ENCODE measurements around the gene PIK3R1.

PIK3R1 gene

GRCh38 chr5:68303038-68303738 is 87.6 kb downstream of the PIK3R1 start:
- H3K27me3 ChIP-seq = no peaks in the 10 kb centered on the region
- no peak overlapping the region for H3K27ac ChIP-seq
- TF ChIP-seq, protein P1, sequence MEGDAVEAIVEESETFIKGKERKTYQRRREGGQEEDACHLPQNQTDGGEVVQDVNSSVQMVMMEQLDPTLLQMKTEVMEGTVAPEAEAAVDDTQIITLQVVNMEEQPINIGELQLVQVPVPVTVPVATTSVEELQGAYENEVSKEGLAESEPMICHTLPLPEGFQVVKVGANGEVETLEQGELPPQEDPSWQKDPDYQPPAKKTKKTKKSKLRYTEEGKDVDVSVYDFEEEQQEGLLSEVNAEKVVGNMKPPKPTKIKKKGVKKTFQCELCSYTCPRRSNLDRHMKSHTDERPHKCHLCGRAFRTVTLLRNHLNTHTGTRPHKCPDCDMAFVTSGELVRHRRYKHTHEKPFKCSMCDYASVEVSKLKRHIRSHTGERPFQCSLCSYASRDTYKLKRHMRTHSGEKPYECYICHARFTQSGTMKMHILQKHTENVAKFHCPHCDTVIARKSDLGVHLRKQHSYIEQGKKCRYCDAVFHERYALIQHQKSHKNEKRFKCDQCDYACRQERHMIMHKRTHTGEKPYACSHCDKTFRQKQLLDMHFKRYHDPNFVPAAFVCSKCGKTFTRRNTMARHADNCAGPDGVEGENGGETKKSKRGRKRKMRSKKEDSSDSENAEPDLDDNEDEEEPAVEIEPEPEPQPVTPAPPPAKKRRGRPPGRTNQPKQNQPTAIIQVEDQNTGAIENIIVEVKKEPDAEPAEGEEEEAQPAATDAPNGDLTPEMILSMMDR (IDR thresholded peaks at IDR 0.05) = no peak
- no peak overlapping the region for H3K4me3 ChIP-seq (ENCODE audit: low read depth in 1 of 2, low read length in 1 of 2)
- H3K36me3 ChIP-seq = peaks cover 34% of the 10 kb centered on the region
- no peaks in the 10 kb centered on the region for H3K4me1 ChIP-seq (ENCODE audit: control insufficient read depth in 1 of 2, insufficient read depth in 1 of 2, low read depth in 1 of 2, low read length in 1 of 2)
- no peaks in the 10 kb centered on the region for H3K9me3 ChIP-seq

DNA sequence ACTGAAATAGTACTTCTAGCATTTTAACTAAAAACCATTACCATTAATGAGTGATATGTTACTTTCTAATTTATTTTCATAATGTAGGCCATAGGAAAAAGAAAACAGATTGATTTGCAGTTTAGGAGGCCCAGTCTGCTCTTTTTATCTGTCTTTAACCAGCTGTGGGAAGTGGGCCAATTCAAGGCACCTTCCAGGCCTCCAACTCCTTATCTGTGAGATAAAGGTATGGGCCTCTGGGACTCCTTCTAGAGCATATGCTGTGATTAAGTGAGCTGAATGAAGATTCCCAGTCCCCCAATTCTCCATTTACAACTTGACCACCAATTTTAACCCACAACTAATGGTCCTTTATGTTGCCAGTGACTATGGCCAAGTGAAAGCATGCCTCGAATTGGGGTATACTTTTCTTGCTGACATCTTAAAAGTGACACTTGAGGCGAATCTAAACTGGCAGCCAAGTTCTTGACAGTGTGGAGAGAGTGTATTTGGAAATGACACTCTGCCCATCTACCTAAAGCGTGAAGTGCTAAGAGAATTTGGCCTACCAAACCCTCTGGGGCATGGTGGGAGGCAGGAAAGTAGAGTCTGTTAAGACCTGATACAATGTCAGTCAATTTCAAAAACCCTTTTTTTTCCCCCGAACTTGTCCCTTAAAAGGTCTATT is 88.3 kb downstream of the PIK3R1 start:
- TF ChIP-seq, protein P1 (IDR thresholded peaks at IDR 0.05) = no peak
- Histone ChIP-seq H3K27ac (no peak overlapping the region), H3K4me1 (ENCODE audit: control insufficient read depth in 1 of 2, insufficient read depth in 1 of 2, low read depth in 1 of 2, low read length in 1 of 2) (no peaks in the 10 kb centered on the region), H3K9me3 (no peaks in the 10 kb centered on the region), H3K36me3 (peaks cover 27% of the 10 kb centered on the region), H3K4me3 (ENCODE audit: low read depth in 1 of 2, low read length in 1 of 2) (no peak overlapping the region), H3K27me3 (no peaks in the 10 kb centered on the region)

GRCh38 chr5:68304421-68305052 is 89.0 kb downstream of the PIK3R1 start:
- no peak overlapping the region for H3K27ac ChIP-seq
- H3K9me3 ChIP-seq = no peaks in the 10 kb centered on the region
- TF ChIP-seq, protein P1 (IDR thresholded peaks at IDR 0.05) = no peak
- no peaks in the 10 kb centered on the region for H3K27me3 ChIP-seq
- peaks cover 21% of the 10 kb centered on the region for H3K36me3 ChIP-seq
- H3K4me1 ChIP-seq (ENCODE audit: control insufficient read depth in 1 of 2, insufficient read depth in 1 of 2, low read depth in 1 of 2, low read length in 1 of 2) = no peaks in the 10 kb centered on the region
- H3K4me3 ChIP-seq (ENCODE audit: low read depth in 1 of 2, low read length in 1 of 2) = no peak overlapping the region

DNA sequence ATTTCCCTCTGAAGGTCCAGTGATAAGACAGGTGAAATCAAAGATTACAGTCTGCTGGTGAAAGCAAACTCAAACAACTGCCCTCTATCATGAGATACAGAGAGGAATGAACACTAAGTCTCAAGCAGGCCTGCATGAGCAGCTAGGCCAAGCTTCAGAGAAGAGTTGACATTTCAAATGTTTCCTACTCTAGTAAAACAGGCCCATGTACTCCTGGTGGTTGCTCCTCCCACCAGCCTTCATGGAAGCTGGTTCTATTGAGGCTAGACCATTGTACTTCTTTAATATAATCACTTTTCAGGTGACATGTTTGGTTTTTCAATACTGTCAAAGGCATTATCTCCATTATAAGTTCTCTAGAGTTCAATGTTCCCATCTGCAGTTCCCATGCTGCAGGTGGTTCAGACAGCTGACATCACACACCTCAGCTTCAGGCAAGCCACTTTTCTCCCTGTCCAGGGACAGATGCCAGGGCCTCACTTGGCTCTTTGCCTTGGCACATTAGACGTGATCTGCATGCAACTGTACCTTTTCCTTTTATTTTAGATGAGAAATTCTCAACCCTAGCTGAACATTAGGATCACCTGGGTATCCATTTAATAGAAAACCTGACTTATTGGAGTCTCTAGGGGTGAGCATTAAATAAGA is 89.8 kb downstream of the PIK3R1 start:
- H3K36me3 ChIP-seq = peaks cover 13% of the 10 kb centered on the region
- no peak overlapping the region for H3K27ac ChIP-seq
- H3K4me1 ChIP-seq (ENCODE audit: control insufficient read depth in 1 of 2, insufficient read depth in 1 of 2, low read depth in 1 of 2, low read length in 1 of 2) = no peaks in the 10 kb centered on the region
- H3K27me3 ChIP-seq = no peaks in the 10 kb centered on the region
- TF ChIP-seq, protein P1 (IDR thresholded peaks at IDR 0.05) = no peak
- H3K9me3 ChIP-seq = no peaks in the 10 kb centered on the region
- no peak overlapping the region for H3K4me3 ChIP-seq (ENCODE audit: low read depth in 1 of 2, low read length in 1 of 2)

- H3K27me3 ChIP-seq = no peaks in the 10 kb centered on the region
- H3K36me3 ChIP-seq = peaks cover 7% of the 10 kb centered on the region
- H3K4me1 ChIP-seq (ENCODE audit: control insufficient read depth in 1 of 2, insufficient read depth in 1 of 2, low read depth in 1 of 2, low read length in 1 of 2) = no peaks in the 10 kb centered on the region
- no peak overlapping the region for H3K27ac ChIP-seq
- H3K4me3 ChIP-seq (ENCODE audit: low read depth in 1 of 2, low read length in 1 of 2) = no peak overlapping the region
- H3K9me3 ChIP-seq = no peaks in the 10 kb centered on the region
- TF ChIP-seq, protein P1 (IDR thresholded peaks at IDR 0.05) = no peak
Observed at GRCh38 chr5:68306361-68307014, 90.9 kb downstream of the PIK3R1 start.

Data from neutrophil (primary cell).